Measurements from ENCODE around the gene SPTBN1. TPM values are rescaled to one million over a fixed set of nuclear protein-coding genes. Genes with fewer than 3 reads are reported as not detected.

SPTBN1 gene
- total and polyA plus RNA-seq, 7 experiments from 2014 or later = 43.3 to 207 (median 171) TPM

DNA sequence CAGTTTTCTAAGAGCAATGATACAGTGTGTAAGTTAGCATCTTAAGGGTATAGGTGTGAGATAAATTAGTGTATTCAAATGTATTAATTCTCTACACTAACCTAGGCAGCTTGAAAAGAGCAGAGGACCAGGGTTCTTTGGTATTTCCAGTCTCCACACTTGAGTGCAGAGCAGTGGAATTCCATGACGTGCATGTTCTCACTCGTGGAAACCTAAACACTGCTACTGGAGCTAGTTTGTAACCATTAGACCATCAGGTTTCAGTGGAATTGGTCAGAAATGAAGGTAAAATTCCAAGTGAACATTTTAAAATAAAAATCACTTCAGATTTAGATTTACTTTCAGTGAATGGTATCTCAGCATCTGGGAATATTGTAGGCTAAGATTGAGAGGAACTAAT lies 9.0 kb downstream of the SPTBN1 start:
- H3K4me3 Mint-ChIP-seq = no peak overlapping the region
- intact Hi-C loops (cut with micrococcal nuclease) = no loop called here
- peaks cover 29 to 50% (median 36%) of the 10 kb centered on the region in 5 donors for H3K27me3 Mint-ChIP-seq
- H3K4me1 Mint-ChIP-seq = no peaks in the 10 kb centered on the region
- ChIA-PET CTCF (no interaction called here), POLR2A (no interaction called here)
- H3K27ac ChIP-seq (ENCODE audit: low read depth, low read length) = no peak overlapping the region
- H3K4me1 ChIP-seq (ENCODE audit: control insufficient read depth in 2 of 2, insufficient read depth in 2 of 2, low read length in 2 of 2) = no peaks in the 10 kb centered on the region
- no peak for ATAC-seq
- no peak overlapping the region for H3K4me3 ChIP-seq (ENCODE audit: low read length)
- no peaks in the 10 kb centered on the region for H3K9me3 ChIP-seq (ENCODE audit: control insufficient read depth in 2 of 3, low read length in 3 of 3)
- H3K27me3 ChIP-seq (ENCODE audit: control insufficient read depth in 2 of 2, insufficient read depth in 2 of 2, low read length in 2 of 2) = peaks cover 3 to 4% of the 10 kb centered on the region in 2 donors
- H3K27ac Mint-ChIP-seq = no peak overlapping the region
- H3K9me3 Mint-ChIP-seq = no peaks in the 10 kb centered on the region
- no peaks in the 10 kb centered on the region for H3K36me3 ChIP-seq (ENCODE audit: control insufficient read depth in 2 of 3, insufficient read depth in 3 of 3, low read length in 3 of 3)
- no peak for DNase-seq
- no peaks in the 10 kb centered on the region for H3K36me3 Mint-ChIP-seq

DNA sequence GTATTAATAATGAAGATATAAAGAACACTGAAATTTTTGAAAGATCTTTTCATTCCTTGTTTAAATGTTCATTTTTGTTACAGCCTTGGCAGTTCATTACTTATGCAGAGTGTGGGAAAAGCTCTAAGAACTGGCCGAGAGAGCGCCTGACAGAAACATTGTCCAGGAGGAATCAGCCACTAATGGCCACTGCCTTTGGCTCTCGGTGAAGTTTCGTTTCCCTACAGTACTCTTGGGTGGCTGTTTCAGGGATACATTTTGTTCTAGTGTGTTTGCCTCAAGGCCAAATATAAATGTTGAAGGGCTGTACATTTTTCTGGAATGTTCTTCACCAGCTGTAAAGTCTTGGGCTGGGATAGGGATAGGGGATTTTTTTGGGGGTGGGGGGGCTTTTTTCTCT lies 10.7 kb downstream of the SPTBN1 start:
- POLR2A ChIA-PET = no interaction called here
- no peaks in the 10 kb centered on the region for H3K4me1 ChIP-seq (ENCODE audit: control insufficient read depth in 2 of 2, insufficient read depth in 2 of 2, low read length in 2 of 2)
- H3K9me3 ChIP-seq (ENCODE audit: control insufficient read depth in 2 of 3, low read length in 3 of 3) = no peaks in the 10 kb centered on the region
- H3K4me3 Mint-ChIP-seq = no peak overlapping the region
- DNase-seq (no peak), ATAC-seq (no peak)
- H3K27me3 ChIP-seq (ENCODE audit: control insufficient read depth in 2 of 2, insufficient read depth in 2 of 2, low read length in 2 of 2) = peaks cover 0 to 3% of the 10 kb centered on the region in 2 donors
- CTCF ChIA-PET = interaction anchor here (0.7 kb wide), 1 partner anchor 108 kb away, joined by 3 read pairs; no protein-coding TSS in a partner anchor
- no peak overlapping the region for H3K27ac ChIP-seq (ENCODE audit: low read depth, low read length)
- no peaks in the 10 kb centered on the region for H3K36me3 Mint-ChIP-seq
- no peaks in the 10 kb centered on the region for H3K36me3 ChIP-seq (ENCODE audit: control insufficient read depth in 2 of 3, insufficient read depth in 3 of 3, low read length in 3 of 3)
- H3K27ac Mint-ChIP-seq = no peak overlapping the region
- H3K9me3 Mint-ChIP-seq = no peaks in the 10 kb centered on the region
- H3K27me3 Mint-ChIP-seq = peaks cover 11 to 32% (median 22%) of the 10 kb centered on the region in 5 donors
- intact Hi-C loops (cut with micrococcal nuclease) = no loop called here
- H3K4me1 Mint-ChIP-seq = no peaks in the 10 kb centered on the region
- no peak overlapping the region for H3K4me3 ChIP-seq (ENCODE audit: low read length)

DNA sequence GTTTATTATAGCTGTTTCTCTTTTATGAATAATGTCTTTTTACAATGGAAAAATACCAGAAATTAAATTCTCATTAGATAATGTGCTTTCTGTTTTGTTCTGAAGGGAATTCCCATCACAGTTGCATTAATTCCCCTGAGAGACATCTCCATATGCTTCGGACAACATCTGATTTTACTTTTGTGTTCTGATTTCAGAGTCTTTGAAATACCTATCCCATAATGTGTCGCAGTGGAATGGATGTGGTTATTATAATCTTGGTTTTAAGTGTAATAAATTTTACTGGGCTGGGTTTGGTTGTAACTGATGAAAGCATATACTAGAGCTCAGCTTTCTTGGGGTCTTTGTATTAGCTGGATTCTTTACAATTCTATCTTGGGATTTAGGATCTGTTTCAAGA lies 12.5 kb downstream of the SPTBN1 start:
- no peak overlapping the region for H3K4me3 ChIP-seq (ENCODE audit: low read length)
- ChIA-PET POLR2A (no interaction called here), CTCF (no interaction called here)
- DNase-seq (no peak), ATAC-seq (no peak)
- Mint-ChIP-seq H3K9me3 (no peaks in the 10 kb centered on the region), H3K4me3 (no peak overlapping the region), H3K36me3 (no peaks in the 10 kb centered on the region), H3K4me1 (no peaks in the 10 kb centered on the region), H3K27ac (no peak overlapping the region), H3K27me3 (peaks cover 0 to 20% (median 16%) of the 10 kb centered on the region in 5 donors)
- no peaks in the 10 kb centered on the region for H3K27me3 ChIP-seq (ENCODE audit: control insufficient read depth in 2 of 2, insufficient read depth in 2 of 2, low read length in 2 of 2)
- H3K4me1 ChIP-seq (ENCODE audit: control insufficient read depth in 2 of 2, insufficient read depth in 2 of 2, low read length in 2 of 2) = no peaks in the 10 kb centered on the region
- H3K36me3 ChIP-seq (ENCODE audit: control insufficient read depth in 2 of 3, insufficient read depth in 3 of 3, low read length in 3 of 3) = no peaks in the 10 kb centered on the region
- intact Hi-C loops (cut with micrococcal nuclease) = no loop called here
- no peak overlapping the region for H3K27ac ChIP-seq (ENCODE audit: low read depth, low read length)
- H3K9me3 ChIP-seq (ENCODE audit: control insufficient read depth in 2 of 3, low read length in 3 of 3) = no peaks in the 10 kb centered on the region

DNA sequence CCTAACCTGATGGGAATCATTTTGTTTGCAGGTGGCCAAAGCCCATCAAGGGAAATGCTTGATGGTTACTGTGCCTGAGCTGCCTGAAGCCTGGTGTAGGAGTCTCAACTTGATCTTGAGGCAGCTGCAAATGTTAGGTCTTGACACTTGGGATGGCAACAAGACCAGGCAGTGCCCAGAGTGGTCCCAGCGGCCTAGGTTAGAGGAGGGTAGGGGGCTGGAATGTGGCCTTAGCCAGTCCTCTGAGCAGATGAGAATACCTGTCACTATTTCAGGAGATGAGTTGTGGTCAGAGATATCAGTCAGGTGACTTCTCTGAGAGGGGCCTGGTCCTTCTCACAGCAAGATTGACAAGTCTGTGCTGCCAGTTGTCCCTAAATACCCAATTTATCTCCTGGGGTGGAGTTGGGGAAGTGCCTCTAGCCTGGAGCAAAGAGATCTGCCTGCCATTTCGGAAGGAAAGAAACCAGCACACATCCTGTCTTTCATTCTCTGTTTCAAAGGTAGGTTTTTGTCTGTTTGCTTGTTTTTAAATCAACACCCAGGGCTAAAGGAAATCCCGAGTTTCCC lies 13.4 kb downstream of the SPTBN1 start:
- Mint-ChIP-seq H3K9me3 (no peaks in the 10 kb centered on the region), H3K4me3 (no peak overlapping the region), H3K36me3 (no peaks in the 10 kb centered on the region), H3K27ac (peak overlapping the region in 1 of 9 donors; percentile 38), H3K27me3 (peaks cover 0 to 15% (median 11%) of the 10 kb centered on the region in 5 donors), H3K4me1 (no peaks in the 10 kb centered on the region)
- Histone ChIP-seq H3K4me3 (ENCODE audit: low read length) (no peak overlapping the region), H3K36me3 (ENCODE audit: control insufficient read depth in 2 of 3, insufficient read depth in 3 of 3, low read length in 3 of 3) (no peaks in the 10 kb centered on the region), H3K27me3 (ENCODE audit: control insufficient read depth in 2 of 2, insufficient read depth in 2 of 2, low read length in 2 of 2) (no peaks in the 10 kb centered on the region), H3K9me3 (ENCODE audit: control insufficient read depth in 2 of 3, low read length in 3 of 3) (no peaks in the 10 kb centered on the region), H3K27ac (ENCODE audit: low read depth, low read length) (no peak overlapping the region), H3K4me1 (ENCODE audit: control insufficient read depth in 2 of 2, insufficient read depth in 2 of 2, low read length in 2 of 2) (no peaks in the 10 kb centered on the region)
- no peak for DNase-seq
- ChIA-PET POLR2A (no interaction called here), CTCF (no interaction called here)
- intact Hi-C loops (cut with micrococcal nuclease) = no loop called here
- ATAC-seq = no peak

DNA sequence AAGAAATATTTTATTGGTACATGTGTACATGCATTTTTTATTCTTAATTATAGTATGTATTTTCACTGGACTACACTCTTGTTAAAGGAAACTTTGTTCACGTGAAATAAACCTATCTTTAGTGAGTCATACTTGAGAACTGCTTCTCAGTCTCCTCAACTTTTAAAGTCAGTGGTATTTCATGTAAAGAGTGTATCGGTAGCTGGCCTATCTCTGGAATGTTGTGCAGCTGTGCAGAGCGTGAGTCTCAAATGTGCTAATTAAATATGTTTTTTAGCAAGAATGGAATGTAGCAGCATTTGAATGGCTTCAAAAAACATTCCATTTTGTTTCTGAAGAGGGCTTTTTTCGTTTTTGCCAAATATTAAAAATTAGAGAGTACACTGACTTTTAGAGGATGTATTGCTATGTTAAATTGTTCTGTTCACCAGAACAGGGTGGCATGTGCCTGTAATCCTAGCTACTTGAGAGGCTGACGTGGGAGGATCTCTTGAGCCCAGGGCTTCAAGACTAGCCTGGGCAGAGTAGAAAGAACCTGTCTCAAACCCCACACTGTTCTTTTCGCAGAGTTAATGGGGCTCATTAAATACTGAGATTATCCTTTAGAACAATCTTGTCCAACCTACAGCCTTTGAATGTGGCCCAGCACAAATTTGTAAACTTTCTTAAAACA lies 14.3 kb downstream of the SPTBN1 start:
- peaks cover 0 to 12% (median 7%) of the 10 kb centered on the region in 5 donors for H3K27me3 Mint-ChIP-seq
- H3K4me3 Mint-ChIP-seq = no peak overlapping the region
- ChIA-PET CTCF (interaction anchor here (0.6 kb wide), 1 partner anchor 330 kb away, joined by 3 read pairs; no protein-coding TSS in a partner anchor), POLR2A (no interaction called here)
- no peak overlapping the region for H3K27ac Mint-ChIP-seq
- H3K36me3 Mint-ChIP-seq = no peaks in the 10 kb centered on the region
- Histone ChIP-seq H3K36me3 (ENCODE audit: control insufficient read depth in 2 of 3, insufficient read depth in 3 of 3, low read length in 3 of 3) (no peaks in the 10 kb centered on the region), H3K27ac (ENCODE audit: low read depth, low read length) (no peak overlapping the region), H3K27me3 (ENCODE audit: control insufficient read depth in 2 of 2, insufficient read depth in 2 of 2, low read length in 2 of 2) (no peaks in the 10 kb centered on the region), H3K4me1 (ENCODE audit: control insufficient read depth in 2 of 2, insufficient read depth in 2 of 2, low read length in 2 of 2) (no peaks in the 10 kb centered on the region), H3K4me3 (ENCODE audit: low read length) (no peak overlapping the region), H3K9me3 (ENCODE audit: control insufficient read depth in 2 of 3, low read length in 3 of 3) (no peaks in the 10 kb centered on the region)
- no peak for DNase-seq
- H3K4me1 Mint-ChIP-seq = no peaks in the 10 kb centered on the region
- H3K9me3 Mint-ChIP-seq = no peaks in the 10 kb centered on the region
- intact Hi-C loops (cut with micrococcal nuclease) = no loop called here
- ATAC-seq = no peak

DNA sequence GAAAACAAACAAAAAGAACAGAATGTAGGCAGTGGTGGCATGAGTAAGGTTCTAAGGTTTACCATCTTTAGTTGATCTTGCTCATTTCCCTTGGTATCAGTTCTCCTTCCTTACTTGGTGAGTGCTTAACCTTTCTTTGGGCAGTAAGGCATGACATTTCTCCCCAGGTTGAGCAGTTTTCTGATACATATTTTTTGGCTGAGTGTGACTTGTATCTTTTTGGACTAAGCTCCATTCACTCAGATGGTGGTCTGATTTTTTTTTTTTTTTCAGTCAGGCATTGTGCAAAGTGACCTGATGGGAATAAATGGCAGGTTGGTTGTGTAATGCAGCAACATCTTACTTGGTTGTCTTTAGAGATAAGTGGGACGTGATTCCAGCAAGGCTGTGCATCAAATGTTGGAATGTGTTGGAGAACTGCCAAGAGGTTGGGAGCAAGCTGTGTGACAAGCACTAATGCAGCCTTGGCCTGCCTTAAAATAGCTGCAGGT lies 15.1 kb downstream of the SPTBN1 start:
- POLR2A ChIA-PET = no interaction called here
- no peaks in the 10 kb centered on the region for H3K4me1 Mint-ChIP-seq

DNA sequence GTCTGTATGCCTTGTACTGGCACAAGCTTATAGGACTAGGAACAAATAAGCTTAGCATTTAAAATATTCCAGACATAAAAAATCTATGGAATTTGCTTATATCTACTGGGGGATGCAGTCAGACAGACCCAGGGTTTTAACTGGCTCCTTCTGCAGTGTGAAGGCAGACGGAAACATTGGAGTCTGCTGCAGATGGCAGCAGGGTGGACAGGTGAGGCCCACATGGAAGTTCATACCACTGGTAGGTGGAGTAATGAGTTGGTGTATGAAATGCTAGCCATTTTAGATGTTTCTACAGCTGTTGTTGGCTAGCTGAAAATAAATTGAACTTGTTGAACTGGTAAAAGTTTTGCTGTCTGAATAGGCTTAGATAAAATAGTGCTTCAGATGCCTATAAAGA lies 17.7 kb downstream of the SPTBN1 start:
- no peak for DNase-seq
- ChIA-PET POLR2A (no interaction called here), CTCF (no interaction called here)
- H3K27me3 ChIP-seq (ENCODE audit: control insufficient read depth in 2 of 2, insufficient read depth in 2 of 2, low read length in 2 of 2) = no peaks in the 10 kb centered on the region
- no peak overlapping the region for H3K27ac ChIP-seq (ENCODE audit: low read depth, low read length)
- no peaks in the 10 kb centered on the region for H3K36me3 Mint-ChIP-seq
- H3K9me3 ChIP-seq (ENCODE audit: control insufficient read depth in 2 of 3, low read length in 3 of 3) = no peaks in the 10 kb centered on the region
- peaks cover 0 to 4% (median 0%) of the 10 kb centered on the region in 7 donors for H3K4me1 Mint-ChIP-seq
- peaks cover 0 to 15% (median 0%) of the 10 kb centered on the region in 5 donors for H3K27me3 Mint-ChIP-seq
- no peak for ATAC-seq
- no peak overlapping the region for H3K27ac Mint-ChIP-seq
- H3K4me3 Mint-ChIP-seq = no peak overlapping the region
- H3K4me1 ChIP-seq (ENCODE audit: control insufficient read depth in 2 of 2, insufficient read depth in 2 of 2, low read length in 2 of 2) = no peaks in the 10 kb centered on the region
- intact Hi-C loops (cut with micrococcal nuclease) = no loop called here
- no peak overlapping the region for H3K4me3 ChIP-seq (ENCODE audit: low read length)
- H3K36me3 ChIP-seq (ENCODE audit: control insufficient read depth in 2 of 3, insufficient read depth in 3 of 3, low read length in 3 of 3) = no peaks in the 10 kb centered on the region
- peaks cover 0 to 3% (median 0%) of the 10 kb centered on the region in 11 donors for H3K9me3 Mint-ChIP-seq

More for the DNA sequence above, 15.1 kb downstream of the SPTBN1 start:
- no peak overlapping the region for H3K4me3 ChIP-seq (ENCODE audit: low read length)
- Mint-ChIP-seq H3K4me3 (no peak overlapping the region), H3K27me3 (peaks cover 0 to 13% (median 7%) of the 10 kb centered on the region in 5 donors), H3K9me3 (no peaks in the 10 kb centered on the region), H3K27ac (peak overlapping the region in 1 of 9 donors; percentile 62), H3K36me3 (no peaks in the 10 kb centered on the region)
- ATAC-seq = no peak
- H3K27me3 ChIP-seq (ENCODE audit: control insufficient read depth in 2 of 2, insufficient read depth in 2 of 2, low read length in 2 of 2) = no peaks in the 10 kb centered on the region
- H3K36me3 ChIP-seq (ENCODE audit: control insufficient read depth in 2 of 3, insufficient read depth in 3 of 3, low read length in 3 of 3) = no peaks in the 10 kb centered on the region
- intact Hi-C loops (cut with micrococcal nuclease) = no loop called here
- no peaks in the 10 kb centered on the region for H3K4me1 ChIP-seq (ENCODE audit: control insufficient read depth in 2 of 2, insufficient read depth in 2 of 2, low read length in 2 of 2)
- H3K9me3 ChIP-seq (ENCODE audit: control insufficient read depth in 2 of 3, low read length in 3 of 3) = no peaks in the 10 kb centered on the region
- H3K27ac ChIP-seq (ENCODE audit: low read depth, low read length) = no peak overlapping the region
- no peak for DNase-seq
- CTCF ChIA-PET = no interaction called here

All from naive thymus-derived CD4-positive, alpha-beta T cell (primary cell).